HG03571 (cell line): ENCODE measurements around the gene C19orf47.
"Not testable (repeated sequence)": the region's sequence is repeated elsewhere in the genome, so short reads cannot be mapped to it uniquely, and the experiment has no call there.

ENCODE experiments used
- ATAC-seq: cut with Tn5 transposase; IDR thresholded peaks from one replicate; pipeline ENCODE4 v1.9.1; 2021; ENCODE audit not compliant: unreplicated experiment

The C19orf47 gene

DNA sequence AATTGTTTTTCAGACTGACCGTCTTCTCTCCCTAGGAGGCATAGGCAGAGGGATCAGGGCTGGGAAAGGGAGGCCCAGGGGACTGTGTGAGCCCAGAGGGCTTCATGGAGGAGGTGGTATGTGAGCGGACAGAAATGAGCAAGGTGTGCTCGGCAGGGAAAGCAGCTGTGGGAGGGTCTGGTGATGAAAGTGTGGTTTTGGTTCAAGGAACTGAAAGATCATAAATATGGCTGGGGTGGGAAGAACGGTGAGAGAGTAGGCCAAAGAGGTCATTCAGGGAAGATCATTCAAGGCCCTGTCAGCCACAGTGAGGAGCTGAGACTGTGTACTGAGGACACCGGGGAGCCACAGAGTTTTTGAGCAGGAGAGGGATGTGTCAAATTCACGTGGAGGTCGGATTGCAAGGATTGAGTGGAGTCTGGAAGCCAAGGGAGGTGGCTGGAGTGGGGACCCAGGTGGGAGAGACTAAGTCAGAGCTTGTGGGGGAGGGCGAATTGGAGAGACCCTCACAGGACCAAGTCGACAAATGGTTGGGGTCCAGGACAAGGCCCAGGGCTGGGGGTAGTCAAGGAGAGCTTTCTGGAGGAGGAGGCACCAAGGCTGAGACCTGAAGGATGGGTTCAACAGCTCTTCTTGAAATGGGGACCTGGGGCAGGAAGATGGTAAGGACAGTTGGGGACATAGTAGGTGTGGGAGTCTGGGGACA lies 7.9 kb upstream of the C19orf47 start:
- ATAC-seq, result no peak

GRCh38 chr19:40348961-40349507 lies 837 bp upstream of the C19orf47 start:
- ATAC-seq, result no peak

DNA sequence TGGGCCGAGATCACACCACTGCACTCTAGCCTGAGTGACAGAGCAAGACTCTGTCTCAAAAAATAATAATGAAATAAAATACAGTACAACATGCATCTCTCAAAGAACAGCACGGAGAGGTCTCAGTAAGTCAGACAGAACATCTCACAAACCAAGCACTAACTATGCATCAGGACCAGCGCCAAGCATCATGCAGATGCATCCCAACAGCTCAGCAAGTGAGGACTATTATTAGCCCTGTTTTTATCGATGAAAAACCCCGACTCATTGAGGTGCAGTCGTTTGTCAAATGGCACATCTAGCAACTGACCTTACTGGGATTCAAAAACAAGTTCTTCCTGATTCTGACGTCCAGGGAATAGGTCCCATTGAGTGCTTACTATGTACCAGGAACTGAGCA lies 3.8 kb downstream of the C19orf47 start:
- ATAC-seq, result no peak

- ATAC-seq, result no peak
Observed at GRCh38 chr19:40342644-40343311, 5.4 kb downstream of the C19orf47 start.

DNA sequence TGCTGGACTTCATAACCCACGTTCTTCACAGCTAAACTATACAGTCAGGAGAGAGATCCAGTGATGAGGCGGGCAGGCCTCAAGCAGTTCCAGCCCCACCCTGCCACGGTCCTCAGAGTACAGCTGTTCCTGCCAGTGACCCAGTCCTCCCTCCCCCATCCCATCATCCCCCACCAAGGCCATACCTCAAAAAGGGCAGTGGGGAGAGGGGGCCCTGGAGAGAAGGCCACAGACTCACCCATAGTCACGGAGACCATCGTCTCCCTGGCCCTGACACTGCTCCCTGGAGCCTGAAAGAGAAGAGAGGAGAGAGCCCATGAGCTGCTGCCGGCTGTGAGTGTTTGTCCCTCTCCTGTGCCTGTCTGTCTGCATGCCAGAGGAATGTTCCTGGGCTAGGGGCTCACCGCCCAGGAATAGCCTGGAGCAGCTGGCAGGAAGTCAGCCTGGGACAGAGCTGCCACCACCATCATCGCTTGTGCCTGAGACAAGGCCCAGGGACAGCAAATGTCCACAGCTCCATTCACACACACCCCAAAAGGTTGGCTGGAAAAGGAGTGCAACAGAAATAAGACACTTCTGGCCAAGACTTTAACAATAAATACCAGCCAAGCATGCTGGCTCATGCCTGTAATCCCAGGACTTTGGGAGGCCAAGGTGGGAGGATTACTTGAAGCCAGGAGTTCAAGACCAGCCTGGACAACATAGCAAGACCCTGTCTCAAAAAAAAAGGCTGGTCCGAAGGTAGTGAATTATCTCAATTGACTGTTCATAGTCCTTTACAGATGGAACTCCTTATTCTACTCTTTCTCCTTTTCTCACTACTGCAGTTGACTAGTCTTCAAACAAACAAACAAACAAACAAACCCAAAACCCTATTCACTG lies 6.4 kb downstream of the C19orf47 start:
- ATAC-seq, result no peak

DNA sequence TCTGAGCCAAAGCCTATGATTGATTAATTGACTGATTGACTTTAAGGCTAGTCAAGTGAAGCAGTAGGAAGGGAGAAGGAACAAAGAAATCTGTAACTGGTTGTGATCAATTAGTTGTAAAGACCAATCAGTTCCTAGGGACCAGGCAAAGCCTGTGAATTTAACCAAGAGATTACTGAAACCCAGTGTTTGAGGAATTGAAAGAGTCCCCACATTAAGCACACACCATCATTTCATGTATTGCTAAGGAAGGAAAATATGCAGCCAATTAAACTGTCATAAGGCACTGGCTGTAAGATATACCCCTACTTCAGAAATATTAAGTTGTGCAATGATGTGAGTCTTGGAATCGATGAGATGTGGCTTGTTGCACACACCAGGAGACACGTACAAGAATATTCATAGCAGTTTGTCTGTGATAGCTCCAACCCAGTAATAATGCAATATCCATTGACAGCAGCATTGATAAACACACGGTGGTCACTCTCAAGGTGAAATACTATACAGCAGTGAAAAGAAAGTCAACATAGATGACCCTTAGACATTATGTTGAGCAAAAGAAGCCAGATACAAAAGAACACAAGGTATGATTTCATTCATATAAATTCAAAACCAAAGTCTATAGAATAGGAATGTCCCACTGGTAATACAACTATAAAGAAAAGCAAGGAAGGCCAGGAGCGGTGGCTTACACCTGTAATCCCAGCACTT lies 9.0 kb downstream of the C19orf47 start:
- no peak for ATAC-seq

DNA sequence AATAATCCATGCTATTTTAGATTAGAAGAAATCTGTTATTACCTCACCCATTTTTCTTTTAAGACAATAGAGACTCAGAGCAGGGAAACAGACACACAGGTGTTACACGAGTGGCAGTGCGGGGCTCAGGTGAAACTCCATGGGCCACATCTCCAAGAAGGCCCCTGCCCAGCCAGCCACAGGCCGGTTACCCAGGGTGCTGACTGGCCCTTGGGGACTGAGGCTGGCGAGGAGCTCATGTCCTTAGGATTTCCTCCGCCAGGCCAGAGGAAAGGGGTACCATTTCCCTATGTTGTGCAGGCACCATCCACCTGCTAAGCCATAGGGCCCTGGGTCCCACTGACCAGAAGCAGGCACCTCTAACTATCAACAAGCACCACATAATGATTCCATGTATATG lies 10.6 kb downstream of the C19orf47 start:
- no peak for ATAC-seq

DNA sequence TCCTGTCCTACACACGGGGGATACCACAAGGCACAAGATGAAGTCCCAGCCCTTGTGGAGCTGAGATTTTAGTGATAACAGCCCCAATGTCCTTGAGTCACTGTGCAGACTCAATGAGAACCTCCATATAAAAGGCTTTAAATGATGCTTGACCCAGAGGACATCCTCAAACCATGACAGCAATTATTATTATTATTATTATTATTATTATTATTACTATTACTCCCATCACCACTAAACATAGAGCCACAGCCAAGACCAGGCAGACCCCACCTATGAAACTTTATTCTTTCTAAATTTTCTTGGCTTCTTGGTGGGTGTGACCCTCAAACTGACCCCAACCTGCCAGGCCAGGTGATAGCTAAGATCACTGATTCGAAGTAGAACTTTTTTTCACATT lies 11.1 kb downstream of the C19orf47 start:
- no peak for ATAC-seq

DNA sequence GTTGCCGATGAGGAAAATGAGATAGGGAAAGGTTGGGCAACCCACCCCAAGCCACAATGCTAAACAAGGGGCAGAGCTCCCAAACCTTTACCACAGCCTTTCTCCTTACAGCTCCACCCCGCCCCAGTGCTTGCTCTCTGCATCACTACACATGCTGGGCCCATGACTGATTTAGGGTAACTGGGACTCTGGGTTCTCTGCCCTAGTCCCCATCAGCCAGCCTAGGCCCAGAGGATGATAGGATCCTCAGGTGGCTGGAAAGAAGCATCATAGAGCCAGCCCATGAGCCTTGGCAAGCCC lies 11.6 kb downstream of the C19orf47 start:
- ATAC-seq, result no peak

DNA sequence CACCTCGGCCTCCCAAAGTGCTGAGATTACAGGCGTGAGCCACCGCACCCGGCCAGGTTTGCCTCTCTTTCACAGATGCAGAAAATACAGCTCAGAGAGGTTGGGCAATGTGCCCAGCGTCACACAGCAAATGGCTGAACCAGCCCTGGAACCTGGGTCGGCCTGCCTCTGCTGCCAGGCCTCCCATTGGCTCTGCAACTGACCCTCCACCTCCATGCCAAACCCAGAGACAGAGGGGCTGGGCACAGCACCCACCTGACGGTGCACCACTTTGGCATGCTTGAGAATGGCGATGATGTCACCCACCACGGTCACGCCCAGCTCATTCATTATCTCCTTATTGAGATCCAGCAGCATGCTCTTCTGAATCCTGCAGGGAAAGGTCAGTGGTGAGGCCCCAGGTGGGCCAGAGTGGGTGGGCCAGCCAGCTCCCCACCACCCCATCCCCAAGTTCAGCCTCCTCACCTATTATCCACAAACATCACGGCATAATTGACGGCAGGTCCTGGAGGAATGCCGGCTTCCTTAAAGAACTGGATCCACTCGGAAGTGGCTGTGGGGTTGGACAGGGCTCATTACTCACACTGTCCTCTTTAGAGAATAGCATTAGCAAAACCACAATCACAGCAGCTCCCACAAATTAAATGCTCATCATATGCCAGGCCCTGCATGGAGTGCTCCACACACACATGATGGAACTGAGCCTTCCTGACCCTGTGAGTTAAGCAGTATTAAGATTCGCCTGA lies 12.2 kb downstream of the C19orf47 start:
- ATAC-seq, result no peak

DNA sequence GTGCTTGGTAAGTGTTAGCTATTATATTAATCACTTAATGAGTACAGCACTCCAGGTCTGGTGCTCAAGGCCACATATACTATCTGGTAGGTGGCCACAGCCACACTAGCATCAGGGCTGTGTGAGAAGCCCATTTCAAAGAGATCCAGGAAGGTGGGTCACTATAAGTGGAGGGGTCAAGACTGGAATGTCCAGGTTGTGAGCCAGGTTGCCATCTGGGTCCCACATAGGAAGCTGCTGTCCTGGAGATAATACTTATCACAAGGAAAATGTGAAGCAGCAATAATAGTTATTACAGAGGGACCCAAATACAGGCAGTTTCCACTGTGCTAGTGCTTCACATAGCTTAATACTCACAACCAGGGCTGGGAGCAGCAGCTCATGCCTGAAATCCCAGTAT lies 13.1 kb downstream of the C19orf47 start:
- no peak for ATAC-seq

DNA sequence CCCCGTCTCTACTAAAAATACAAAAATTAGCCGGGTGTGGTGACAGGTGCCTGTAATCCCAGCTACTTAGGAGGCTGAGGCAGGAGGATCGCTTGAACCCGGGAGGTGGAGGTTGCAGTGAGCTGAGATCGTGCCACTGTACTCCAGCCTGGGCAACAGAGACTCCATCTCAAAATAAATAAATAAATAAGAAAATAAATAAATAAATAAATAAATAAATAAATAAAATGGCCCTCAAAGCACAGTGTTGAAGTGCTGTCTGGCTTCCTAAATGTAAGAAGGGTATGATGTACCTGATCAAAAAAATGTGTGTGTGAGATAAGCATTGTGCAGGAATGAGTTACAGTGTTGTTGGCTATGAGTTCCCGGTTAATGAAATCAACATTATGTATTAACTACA lies 15.1 kb downstream of the C19orf47 start:
- ATAC-seq, result not testable (repeated sequence)

DNA sequence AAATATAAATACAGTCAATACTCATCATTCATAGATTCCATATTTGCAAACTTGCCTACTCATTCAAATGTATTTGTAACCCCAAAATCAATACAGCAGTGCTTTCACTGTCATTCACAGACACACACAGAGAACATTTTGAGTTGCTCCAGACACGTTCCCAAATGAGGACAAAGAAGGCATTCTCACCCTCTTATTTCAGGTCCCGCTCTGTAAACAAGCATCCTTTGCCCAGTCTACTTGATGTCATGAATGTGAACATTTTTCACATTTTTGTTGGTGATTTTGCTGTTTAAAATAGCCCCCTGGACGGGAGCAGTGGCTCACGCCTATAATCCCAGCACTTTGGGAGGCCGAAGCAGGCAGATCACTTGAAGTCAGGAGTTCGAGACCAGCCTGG lies 15.5 kb downstream of the C19orf47 start:
- no peak for ATAC-seq

DNA sequence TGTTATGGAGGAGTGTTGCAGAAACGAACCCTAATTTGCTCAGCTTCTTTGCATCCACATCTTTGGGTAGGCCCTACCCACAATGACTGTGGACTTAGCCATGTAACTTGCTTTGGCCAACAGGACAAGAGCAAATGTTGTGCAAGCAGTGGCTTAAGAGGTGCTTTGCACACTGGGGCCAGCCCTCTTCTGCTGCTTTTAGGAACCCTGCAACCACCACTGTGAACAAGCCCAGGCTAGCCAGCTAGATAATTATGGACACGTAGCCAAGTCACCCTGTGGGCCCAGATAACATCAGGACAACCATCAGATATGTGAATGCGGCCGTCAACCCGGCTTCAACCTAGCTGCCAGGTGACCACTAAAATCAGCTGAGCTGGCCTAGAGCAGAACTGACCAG lies 17.1 kb downstream of the C19orf47 start:
- no peak for ATAC-seq

DNA sequence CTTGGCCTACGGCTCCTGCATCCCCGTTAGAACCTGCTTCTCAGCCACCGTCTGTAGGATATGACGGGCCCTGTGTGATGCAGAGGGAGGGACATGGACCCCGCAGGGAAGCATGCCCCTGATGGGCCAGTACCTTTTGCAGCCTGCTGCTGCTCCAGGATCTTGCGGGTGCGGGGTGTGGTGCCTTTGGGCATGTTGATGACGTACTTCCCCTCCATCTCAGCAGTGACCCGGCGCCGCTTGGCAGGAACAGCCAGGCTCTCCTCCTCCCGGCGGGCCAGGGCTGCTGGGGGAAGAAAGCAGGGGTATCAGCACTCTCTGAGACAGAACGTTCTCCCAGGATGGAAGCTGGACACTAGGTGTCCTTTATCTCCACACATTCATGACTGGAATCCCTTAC lies 22.0 kb downstream of the C19orf47 start:
- ATAC-seq, result no peak

GRCh38 chr19:40323705-40324104 lies 24.5 kb downstream of the C19orf47 start:
- ATAC-seq, result no peak

DNA sequence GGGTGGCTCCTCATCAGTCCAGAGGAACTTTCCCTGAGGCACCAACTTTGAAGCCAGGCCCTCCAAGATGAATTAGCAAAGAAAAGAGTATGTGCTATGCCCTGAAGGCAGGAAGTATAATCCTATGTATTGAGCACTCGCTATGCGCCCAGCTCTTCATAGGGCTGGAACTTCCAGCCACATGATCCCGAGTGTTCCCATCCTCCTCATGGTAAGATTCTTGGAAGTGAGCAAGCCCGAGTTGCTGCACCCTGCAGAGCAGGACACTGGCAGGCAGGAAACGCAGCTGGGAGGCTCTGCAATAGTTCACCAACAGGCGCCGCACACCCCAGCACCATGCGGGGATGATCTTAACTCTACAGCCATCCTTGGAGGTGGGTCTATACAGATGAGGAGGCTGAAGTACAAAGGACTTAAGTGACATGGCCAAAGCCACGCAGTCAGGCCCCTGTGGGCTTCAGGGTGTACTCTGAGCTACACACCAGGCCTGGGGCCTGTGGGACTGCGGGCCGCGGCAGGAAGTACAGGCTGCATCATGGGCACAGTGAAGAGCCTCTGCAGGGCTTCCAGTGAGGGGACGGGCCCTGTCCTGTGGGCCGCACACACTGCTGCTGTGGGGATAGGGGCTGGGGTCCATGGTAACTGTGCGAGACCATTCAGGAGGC lies 25.1 kb downstream of the C19orf47 start:
- no peak for ATAC-seq

DNA sequence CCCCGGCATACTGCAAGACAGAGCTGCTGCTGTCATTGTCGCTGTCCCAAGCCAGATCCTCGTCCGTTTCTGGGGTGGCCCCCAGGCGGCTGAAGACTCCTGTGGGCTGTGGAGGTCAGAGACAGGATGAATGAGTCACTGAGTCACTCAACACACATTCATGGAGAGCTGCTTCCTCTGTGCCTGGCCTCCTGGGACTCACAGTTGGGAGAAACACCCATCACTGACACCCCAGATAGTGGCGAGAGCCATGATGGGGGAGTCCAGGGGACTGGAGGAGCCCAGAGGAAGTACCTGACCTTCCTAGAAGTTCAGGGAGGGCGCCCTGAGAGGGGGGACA lies 26.0 kb downstream of the C19orf47 start:
- ATAC-seq, result no peak

- ATAC-seq, result no peak
Observed at GRCh38 chr19:40321566-40322270, 26.5 kb downstream of the C19orf47 start.
